GM19099 (cell line): ENCODE results near the gene APBA2.

Source experiments
- POLR2A ChIP-seq: IDR thresholded peaks from 3 replicates; pipeline ENCODE4 v1.6.1; 2011; ENCODE audit warnings: low read depth; ENCODE audit not compliant: insufficient read length; ENCODE audit errors: extremely low read depth

Gene APBA2

DNA sequence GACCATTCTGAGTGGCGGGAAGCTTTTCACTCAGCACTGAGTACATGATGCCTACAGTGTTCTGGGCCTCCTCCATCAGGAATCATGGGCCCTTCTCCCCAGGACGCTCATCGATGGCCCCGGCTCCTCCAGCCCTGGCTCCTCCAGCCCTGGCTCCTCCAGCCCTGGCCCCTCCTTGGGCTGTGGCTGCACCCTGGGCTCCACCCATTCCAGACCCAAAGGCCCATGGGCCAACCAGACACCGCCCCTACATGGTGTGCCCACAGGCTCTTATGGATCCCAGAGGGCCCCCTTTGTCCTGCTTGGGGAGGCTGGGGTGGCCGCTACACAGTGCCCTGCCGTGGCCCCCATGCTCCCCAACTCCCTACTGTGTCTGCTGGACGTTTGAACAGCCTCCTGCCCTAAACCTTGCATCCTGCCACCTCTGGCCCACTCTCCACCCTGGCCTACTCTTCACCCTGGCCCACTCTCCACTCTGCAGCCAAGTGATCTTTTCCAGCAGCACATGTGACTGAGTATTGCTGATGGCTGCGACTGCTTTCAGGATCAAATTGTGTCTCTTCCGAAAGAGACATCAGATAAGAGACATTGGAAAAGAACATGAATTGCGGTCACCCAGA is 57.9 kb downstream of the APBA2 start:
- TF ChIP-seq POLR2A, result no peak

DNA sequence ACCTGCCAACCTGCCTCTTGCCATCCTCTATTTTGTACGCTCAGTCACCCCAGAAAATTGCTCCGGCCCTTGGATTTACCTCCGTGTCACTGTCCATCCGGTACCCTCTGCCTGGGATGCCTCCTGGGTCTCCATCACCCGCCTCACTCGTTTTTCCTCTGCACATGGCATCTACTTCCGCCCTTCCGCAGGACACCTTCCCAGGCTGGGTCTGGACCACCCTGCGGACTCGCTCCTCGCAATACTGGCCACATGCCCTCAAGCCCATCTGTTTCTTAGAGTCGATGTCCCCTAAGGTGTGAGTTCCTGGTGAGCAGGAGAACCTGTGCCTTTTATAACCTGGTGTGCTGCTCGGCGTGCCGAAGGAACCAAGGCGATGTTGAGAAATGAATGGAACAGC is 58.5 kb downstream of the APBA2 start:
- no peak for TF ChIP-seq POLR2A

DNA sequence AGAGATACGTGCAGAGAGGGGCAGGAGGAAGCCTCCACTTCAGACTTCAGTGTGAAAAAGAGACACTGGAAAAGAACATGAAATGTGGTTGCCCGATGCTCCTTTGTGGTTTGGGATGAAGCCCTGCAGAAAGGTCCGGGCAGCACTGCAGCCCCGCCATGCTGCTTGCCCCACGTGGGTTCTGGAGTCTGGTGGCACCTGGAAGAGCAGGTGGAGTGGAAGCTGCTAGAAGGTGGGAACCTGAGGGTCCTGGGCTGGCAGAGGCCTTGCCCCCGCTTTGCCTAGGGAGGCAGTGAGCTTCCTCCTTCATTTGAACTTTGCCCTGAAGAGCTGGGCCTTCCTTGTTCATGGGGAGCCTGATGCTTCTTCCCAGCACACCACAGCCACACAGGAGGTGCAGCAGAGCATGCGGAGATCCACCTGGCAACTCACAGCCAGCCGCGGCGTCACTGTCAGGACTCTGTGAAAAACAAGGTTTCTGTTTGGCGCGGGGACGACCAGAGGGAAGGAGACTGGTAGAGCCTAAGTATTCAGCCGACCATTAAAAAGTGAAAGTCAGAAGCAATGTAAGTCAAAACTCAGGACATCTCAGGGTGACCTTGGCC is 59.0 kb downstream of the APBA2 start:
- no peak for TF ChIP-seq POLR2A

DNA sequence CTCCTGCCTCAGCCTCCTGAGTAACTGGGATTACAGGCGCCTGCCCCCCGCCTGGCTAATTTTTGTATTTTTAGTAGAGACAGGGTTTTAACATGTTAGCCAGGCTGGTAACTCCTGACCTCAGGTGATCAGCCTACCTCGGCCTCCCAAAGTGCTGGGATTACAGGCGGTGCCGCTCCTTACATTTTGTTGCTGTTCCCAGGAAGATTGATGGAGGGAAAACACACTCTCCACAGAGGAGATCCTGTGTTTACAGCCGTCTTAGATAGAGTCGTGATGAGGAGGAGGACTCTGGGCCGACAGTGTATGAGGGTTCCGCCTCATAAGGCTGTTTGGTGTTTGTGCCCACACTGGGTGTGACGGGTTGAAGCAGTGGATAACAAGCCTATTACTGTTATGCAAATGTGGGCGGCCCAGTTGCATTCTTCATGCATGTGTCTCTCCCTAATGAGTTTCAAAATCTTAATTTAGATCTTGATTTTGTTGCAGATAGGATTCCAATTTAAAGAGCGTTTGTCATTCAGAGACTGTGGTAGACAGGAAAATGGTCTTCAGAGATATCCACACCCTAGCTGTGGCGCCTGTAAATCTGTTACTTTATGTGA is 60.0 kb downstream of the APBA2 start:
- no peak for TF ChIP-seq POLR2A

GRCh38 chr15:28946803-28947202 is 61.0 kb downstream of the APBA2 start:
- TF ChIP-seq POLR2A, result no peak

DNA sequence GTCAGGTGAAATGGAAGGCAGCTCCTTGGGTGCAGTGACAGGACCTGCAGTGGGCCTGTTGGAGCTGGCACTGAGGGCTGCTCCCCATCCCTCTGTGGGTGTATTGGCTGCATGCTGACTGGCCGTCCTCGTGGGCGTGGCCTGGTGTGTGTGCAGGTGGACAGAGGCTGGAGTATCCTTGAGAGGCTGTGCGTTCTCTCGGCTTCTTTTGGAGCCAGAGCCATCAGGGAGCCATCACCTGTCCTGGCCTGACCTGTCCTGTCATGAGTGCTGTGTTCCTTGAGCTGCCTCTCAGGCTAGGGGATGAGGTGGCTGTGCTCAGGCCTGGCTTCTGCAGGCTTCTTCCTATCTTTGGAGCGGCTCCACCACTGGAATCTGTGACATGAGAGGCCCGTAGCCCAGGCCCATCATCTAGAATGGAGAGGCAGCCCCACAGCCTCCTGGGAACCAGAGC is 61.5 kb downstream of the APBA2 start:
- no peak for TF ChIP-seq POLR2A

GRCh38 chr15:28948036-28948435 is 62.3 kb downstream of the APBA2 start:
- TF ChIP-seq POLR2A, result no peak

- TF ChIP-seq POLR2A, result no peak
Measured at GRCh38 chr15:28950916-28951315, 65.1 kb downstream of the APBA2 start.

DNA sequence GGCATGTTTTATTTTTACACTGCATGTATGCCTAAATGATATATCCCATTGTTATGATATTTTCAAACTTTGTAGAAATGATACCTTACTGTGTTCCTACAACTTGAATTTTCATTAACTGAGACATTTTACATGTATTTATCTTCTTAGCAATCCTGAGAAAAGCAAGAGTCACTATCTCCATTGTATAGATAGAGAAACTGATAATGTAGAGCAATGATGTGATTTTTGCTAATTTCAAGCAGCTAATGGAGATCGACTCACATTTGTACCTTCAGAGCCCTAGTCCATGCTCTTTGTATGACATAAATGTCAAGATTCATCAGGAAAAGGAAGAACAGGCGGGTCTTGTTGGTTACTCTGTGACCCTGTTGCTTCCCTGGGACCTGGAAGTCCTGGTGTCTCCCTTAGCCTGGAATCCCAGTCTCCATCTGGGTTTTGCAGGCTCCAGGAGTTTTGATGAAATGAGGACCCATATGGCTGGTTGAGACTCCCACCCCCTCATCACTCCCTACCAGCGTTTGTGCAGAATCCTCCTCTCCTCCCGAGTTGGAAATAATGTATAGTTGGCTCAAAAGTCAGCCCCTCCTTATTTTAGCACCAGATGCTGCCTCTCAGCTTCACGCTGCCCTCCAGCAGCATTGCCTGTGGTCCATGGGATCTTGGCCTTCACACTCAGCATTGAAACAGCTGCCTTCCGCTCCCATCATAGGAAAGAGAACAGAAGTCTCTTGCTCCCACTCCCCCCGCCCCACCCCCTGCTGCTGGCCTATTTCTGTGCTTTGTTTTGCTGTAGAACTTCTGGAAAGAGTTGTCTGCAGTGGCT is 67.1 kb downstream of the APBA2 start:
- TF ChIP-seq POLR2A, result no peak

GRCh38 chr15:28953573-28954195 is 67.9 kb downstream of the APBA2 start:
- no peak for TF ChIP-seq POLR2A

- TF ChIP-seq POLR2A, result no peak
Measured at GRCh38 chr15:28954466-28955159, 68.8 kb downstream of the APBA2 start.

- no peak for TF ChIP-seq POLR2A
Measured at GRCh38 chr15:28955160-28955992, 69.6 kb downstream of the APBA2 start.

DNA sequence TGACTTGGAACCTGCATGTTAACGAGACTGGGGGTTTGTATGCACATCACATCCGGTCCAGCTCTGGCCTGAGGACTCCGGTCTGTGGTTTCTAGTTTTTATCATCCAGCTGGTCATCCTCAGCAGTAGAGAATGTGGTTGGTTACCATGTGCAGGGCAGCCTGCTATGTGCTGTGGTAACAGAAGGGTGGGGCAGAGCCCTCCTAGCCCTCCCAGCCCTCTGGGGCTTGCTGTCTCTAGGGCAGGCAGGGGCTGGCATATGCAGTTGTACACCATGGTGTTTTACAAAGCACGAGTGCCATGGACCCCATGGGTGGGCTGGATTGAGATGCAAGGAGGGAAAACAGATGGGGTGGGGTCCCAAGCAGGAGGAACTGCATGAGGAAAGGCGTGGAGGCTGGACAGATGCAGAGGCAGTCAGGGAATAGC is 70.2 kb downstream of the APBA2 start:
- TF ChIP-seq POLR2A, result no peak

DNA sequence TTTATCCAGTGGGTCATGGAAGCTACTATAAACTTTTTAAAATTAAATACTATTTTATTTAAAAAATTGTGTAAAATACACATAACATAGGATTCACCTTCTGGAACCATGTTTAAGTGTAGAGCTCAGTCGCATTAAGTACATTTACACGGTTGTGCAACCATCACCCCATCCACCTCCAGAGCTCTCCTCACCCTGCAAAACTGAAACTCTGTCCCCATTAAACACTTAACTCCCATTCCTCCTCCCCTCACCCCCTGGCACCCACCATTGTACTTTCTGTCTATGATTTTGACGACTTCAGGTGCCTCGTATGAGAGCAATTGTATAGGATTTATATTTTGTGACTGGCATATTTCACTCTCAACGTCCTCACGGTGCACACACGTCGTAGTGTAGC is 70.7 kb downstream of the APBA2 start:
- no peak for TF ChIP-seq POLR2A
